Trophoblast cell (in vitro differentiated cells and primary cell): ENCODE results near the gene EGFL7.
"Not testable (repeated sequence)": the region's sequence is repeated elsewhere in the genome, so short reads cannot be mapped to it uniquely, and the experiment has no call there.

Source experiments
- DNase-seq, 2 donors: peaks; one replicate each; pipeline ENCODE4 v3.0.0-alpha.2; 2016
- H2AFZ ChIP-seq: 2 replicates; pipeline ENCODE4 v1.6.1; 2013; ENCODE audit warnings: low read length, moderate library complexity, mild to moderate bottlenecking; ENCODE audit not compliant: insufficient read depth, poor library complexity
- H2AK5ac ChIP-seq: 2 replicates; pipeline ENCODE4 v1.6.1; 2013; ENCODE audit warnings: mild to moderate bottlenecking, low read length
- H2BK120ac ChIP-seq: 2 replicates; pipeline ENCODE4 v1.6.1; 2013; ENCODE audit warnings: low read length, mild to moderate bottlenecking, moderate library complexity; ENCODE audit not compliant: insufficient read depth, poor library complexity
- H2BK12ac ChIP-seq: 2 replicates; pipeline ENCODE4 v1.6.1; 2013; ENCODE audit warnings: mild to moderate bottlenecking, low read length, moderate library complexity
- H2BK5ac ChIP-seq: 2 replicates; pipeline ENCODE4 v1.6.1; 2013; ENCODE audit warnings: low read length, low read depth, moderate library complexity, mild to moderate bottlenecking; ENCODE audit not compliant: poor library complexity
- H3K14ac ChIP-seq: 2 replicates; pipeline ENCODE4 v1.6.1; 2013; ENCODE audit warnings: mild to moderate bottlenecking, low read length
- H3K18ac ChIP-seq: 2 replicates; pipeline ENCODE4 v1.6.1; 2013; ENCODE audit warnings: mild to moderate bottlenecking, low read length
- H3K23ac ChIP-seq: 2 replicates; pipeline ENCODE4 v1.6.1; 2013; ENCODE audit warnings: low read length
- H3K27ac ChIP-seq: 2 replicates; pipeline ENCODE4 v1.5.1; 2013; ENCODE audit warnings: low read depth, mild to moderate bottlenecking, inconsistent platforms, low read length, moderate library complexity
- H3K27me3 ChIP-seq: 2 replicates; pipeline ENCODE4 v1.6.1; 2013; ENCODE audit warnings: inconsistent platforms, mild to moderate bottlenecking, low read length, moderate library complexity; ENCODE audit not compliant: insufficient read depth
- H3K36me3 ChIP-seq, 2 experiments: 1 replicate in 1 of 2; 2 replicates in 1 of 2; pipeline ENCODE4 v1.6.1; 2013; ENCODE audit warnings: low read length in 2 of 2, mild to moderate bottlenecking in 2 of 2, moderate library complexity in 1 of 2; ENCODE audit not compliant: insufficient read depth in 2 of 2, control insufficient read depth in 1 of 2
- H3K4ac ChIP-seq: 2 replicates; pipeline ENCODE4 v1.6.1; 2013; ENCODE audit warnings: low read depth, mild to moderate bottlenecking, low read length, moderate library complexity
- H3K4me1 ChIP-seq, 2 experiments: 1 replicate in 1 of 2; 2 replicates in 1 of 2; pipeline ENCODE4 v1.6.1; 2013; ENCODE audit warnings: low read length in 2 of 2, mild to moderate bottlenecking in 2 of 2, moderate library complexity in 1 of 2; ENCODE audit not compliant: insufficient read depth in 2 of 2, control insufficient read depth in 1 of 2
- H3K4me2 ChIP-seq: 2 replicates; pipeline ENCODE4 v1.6.1; 2013; ENCODE audit warnings: inconsistent platforms, mild to moderate bottlenecking, low read length, moderate library complexity
- H3K4me3 ChIP-seq: 2 replicates; pipeline ENCODE4 v1.5.1; 2013; ENCODE audit warnings: mild to moderate bottlenecking, low read depth, low read length, inconsistent platforms
- H3K79me1 ChIP-seq: one replicate; pipeline ENCODE4 v1.6.1; 2013; ENCODE audit warnings: low read length
- H3K79me2 ChIP-seq: 2 replicates; pipeline ENCODE4 v1.6.1; 2013; ENCODE audit warnings: low read length, mild to moderate bottlenecking; ENCODE audit not compliant: control insufficient read depth, insufficient read depth, poor library complexity
- H3K9ac ChIP-seq: 2 replicates; pipeline ENCODE4 v1.6.1; 2013; ENCODE audit warnings: mild to moderate bottlenecking, low read length
- H3K9me3 ChIP-seq: 2 replicates; pipeline ENCODE4 v1.6.1; 2013; ENCODE audit warnings: low read depth, mild to moderate bottlenecking, control low read depth, inconsistent platforms, low read length; ENCODE audit not compliant: insufficient read depth
- H4K12ac ChIP-seq: 2 replicates; pipeline ENCODE4 v1.6.1; 2013; ENCODE audit warnings: low read depth, mild to moderate bottlenecking, low read length, moderate library complexity
- H4K8ac ChIP-seq: 2 replicates; pipeline ENCODE4 v1.6.1; 2013; ENCODE audit warnings: low read depth, mild to moderate bottlenecking, low read length, moderate library complexity
- H4K91ac ChIP-seq: one replicate; pipeline ENCODE4 v1.6.1; 2013; ENCODE audit warnings: low read depth, mild to moderate bottlenecking, low read length, moderate library complexity
- WGBS: extraction: QIAGEN DNeasy Blood & Tissue Kit; methylation state at CpG from one replicate; pipeline ENCODE4 v1.1.7; 2013; ENCODE audit warnings: missing lambda C conversion rate; ENCODE audit not compliant: insufficient read length, insufficient coverage; ENCODE audit errors: extremely low coverage; 5-methylcytosine and 5-hydroxymethylcytosine counted together

Gene EGFL7

DNA sequence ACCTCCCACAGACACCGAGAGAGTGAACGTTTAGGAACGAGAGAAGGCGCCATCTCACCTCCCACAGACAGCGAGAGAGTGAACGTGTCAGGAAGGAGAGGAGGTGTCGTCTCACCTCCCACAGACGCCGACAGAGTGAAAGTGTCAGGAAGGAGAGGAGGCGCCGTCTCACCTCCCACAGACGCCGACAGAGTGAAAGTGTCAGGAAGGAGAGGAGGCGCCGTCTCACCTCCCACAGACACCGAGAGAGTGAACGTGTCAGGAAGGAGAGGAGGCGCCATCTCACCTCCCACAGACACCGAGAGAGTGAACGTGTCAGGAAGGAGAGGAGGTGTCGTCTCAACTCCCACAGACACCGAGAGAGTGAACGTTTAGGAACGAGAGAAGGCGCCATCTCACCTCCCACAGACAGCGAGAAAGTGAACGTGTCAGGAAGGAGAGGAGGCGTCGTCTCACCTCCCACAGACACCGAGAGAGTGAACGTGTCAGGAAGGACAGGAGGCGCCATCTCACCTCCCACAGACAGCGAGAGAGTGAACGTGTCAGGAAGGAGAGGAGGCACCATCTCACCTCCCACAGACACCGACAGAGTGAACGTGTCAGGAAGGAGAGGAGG is 30.1 kb upstream of the EGFL7 start:
- H3K4me2 ChIP-seq, H3K9me3 ChIP-seq, H4K91ac ChIP-seq, H3K79me2 ChIP-seq, H3K27ac ChIP-seq, H3K36me3 ChIP-seq, H2BK120ac ChIP-seq, H3K23ac ChIP-seq, H3K14ac ChIP-seq, H3K4me3 ChIP-seq, H2AK5ac ChIP-seq, H2BK5ac ChIP-seq, H3K79me1 ChIP-seq, H4K8ac ChIP-seq, H3K27me3 ChIP-seq, H3K4me1 ChIP-seq, H3K4ac ChIP-seq, H2BK12ac ChIP-seq, H3K18ac ChIP-seq, H3K9ac ChIP-seq, DNase-seq, H4K12ac ChIP-seq, H2AFZ ChIP-seq: not testable (repeated sequence)
- no CpG with 5 or more reads among the region's 36 CpGs for WGBS

- no peak overlapping the region for H3K27ac ChIP-seq
- H3K79me1 ChIP-seq: no peaks in the 10 kb centered on the region
- H3K14ac ChIP-seq: no peak overlapping the region
- no peak overlapping the region for H4K8ac ChIP-seq
- H4K91ac ChIP-seq: no peak overlapping the region
- H2AK5ac ChIP-seq: no peak overlapping the region
- H3K36me3 ChIP-seq: no peaks in the 10 kb centered on the region
- no peak overlapping the region for H3K18ac ChIP-seq
- H4K12ac ChIP-seq: no peak overlapping the region
- H3K23ac ChIP-seq: no peak overlapping the region
- no peak overlapping the region for H3K4me2 ChIP-seq
- H3K9me3 ChIP-seq: peaks cover 8% of the 10 kb centered on the region
- H2BK12ac ChIP-seq: no peak overlapping the region
- H3K4me1 ChIP-seq: no peaks in the 10 kb centered on the region
- no peak overlapping the region for H2AFZ ChIP-seq
- no peaks in the 10 kb centered on the region for H3K27me3 ChIP-seq
- no peak overlapping the region for H3K9ac ChIP-seq
- no peaks in the 10 kb centered on the region for H3K79me2 ChIP-seq
- no peak overlapping the region for H2BK120ac ChIP-seq
- DNase-seq: no peak
- H3K4me3 ChIP-seq: no peak overlapping the region
- WGBS: no CpG with 5 or more reads among the region's 11 CpGs
- H3K4ac ChIP-seq: no peak overlapping the region
- no peak overlapping the region for H2BK5ac ChIP-seq
These were observed 27.8 kb upstream of the EGFL7 start for GRCh38 chr9:136634904-136635303.

- no peak overlapping the region for H3K23ac ChIP-seq
- H2BK12ac ChIP-seq: no peak overlapping the region
- H2BK120ac ChIP-seq: no peak overlapping the region
- no peak overlapping the region for H2BK5ac ChIP-seq
- H2AFZ ChIP-seq: no peak overlapping the region
- no peaks in the 10 kb centered on the region for H3K79me2 ChIP-seq
- DNase-seq: no peak
- no peak overlapping the region for H3K4me2 ChIP-seq
- no peak overlapping the region for H3K18ac ChIP-seq
- no peak overlapping the region for H4K8ac ChIP-seq
- H4K12ac ChIP-seq: no peak overlapping the region
- peaks cover 4 to 12% of the 10 kb centered on the region in 2 experiments for H3K4me1 ChIP-seq
- no peaks in the 10 kb centered on the region for H3K9me3 ChIP-seq
- H3K79me1 ChIP-seq: no peaks in the 10 kb centered on the region
- no peak overlapping the region for H3K4me3 ChIP-seq
- H3K27me3 ChIP-seq: no peaks in the 10 kb centered on the region
- H2AK5ac ChIP-seq: no peak overlapping the region
- no CpG with 5 or more reads among the region's 32 CpGs for WGBS
- H3K14ac ChIP-seq: no peak overlapping the region
- no peaks in the 10 kb centered on the region for H3K36me3 ChIP-seq
- no peak overlapping the region for H3K27ac ChIP-seq
- no peak overlapping the region for H3K9ac ChIP-seq
- H4K91ac ChIP-seq: no peak overlapping the region
- H3K4ac ChIP-seq: no peak overlapping the region
These were observed 22.3 kb upstream of the EGFL7 start for GRCh38 chr9:136640171-136641111.

DNA sequence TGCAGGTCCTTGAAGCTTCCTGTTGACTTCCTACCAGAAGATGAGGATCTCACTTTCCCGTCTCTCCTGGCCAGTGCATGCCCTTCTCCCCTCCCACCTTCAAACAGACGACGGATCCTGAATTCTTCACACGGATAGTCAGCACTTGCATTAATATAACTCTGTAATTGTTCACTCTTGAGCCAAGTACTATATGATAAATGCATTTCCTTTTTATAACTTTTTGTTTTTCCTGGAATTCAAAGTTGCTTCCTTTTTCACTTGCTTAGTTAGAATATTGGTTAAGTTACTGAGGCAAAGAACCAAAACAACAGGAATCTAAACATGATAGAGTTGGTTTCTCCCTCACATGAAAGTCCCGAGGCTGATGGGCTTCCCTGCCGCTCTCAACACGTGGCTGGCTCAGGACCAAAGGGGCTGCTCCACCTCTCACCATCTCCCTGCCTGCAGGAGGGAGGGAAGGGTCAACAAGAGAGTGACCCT is 20.2 kb upstream of the EGFL7 start:
- Histone ChIP-seq H3K18ac (no peak overlapping the region), H3K9ac (no peak overlapping the region), H3K4me3 (no peak overlapping the region), H3K79me2 (no peaks in the 10 kb centered on the region), H4K8ac (no peak overlapping the region), H3K79me1 (no peaks in the 10 kb centered on the region), H3K9me3 (no peaks in the 10 kb centered on the region), H4K91ac (no peak overlapping the region), H2AFZ (no peak overlapping the region), H3K27me3 (no peaks in the 10 kb centered on the region), H3K4ac (no peak overlapping the region), H3K27ac (no peak overlapping the region), H2BK120ac (no peak overlapping the region), H3K4me2 (no peak overlapping the region), H2AK5ac (no peak overlapping the region), H3K23ac (no peak overlapping the region), H2BK5ac (no peak overlapping the region), H4K12ac (no peak overlapping the region), H2BK12ac (no peak overlapping the region), H3K36me3 (no peaks in the 10 kb centered on the region), H3K14ac (no peak overlapping the region), H3K4me1 (peaks cover 4 to 12% of the 10 kb centered on the region in 2 experiments)
- no peak for DNase-seq
- no CpG with 5 or more reads among the region's 7 CpGs for WGBS
